Right lung (tissue), 5 donors: ENCODE data around the gene UNC119. TPM values are rescaled to one million over a fixed set of nuclear protein-coding genes. Genes with fewer than 3 reads are reported as not detected.

ENCODE experiments used
- DNase-seq, 2 donors: peaks; one replicate each; pipeline ENCODE4 v3.0.0-alpha.2; 2013
- polyA plus RNA-seq, 5 donors: library from polyadenylated mRNA; unstranded; fragments of 120-200 nt; gene quantifications; one replicate each; pipeline versions ENCODE4 v1.2.1 to v1.2.3, GENCODE V29; 2013; ENCODE audit warnings: inconsistent platforms in 1 of 5, low replicate concordance in 1 of 5; ENCODE audit not compliant: insufficient read length in 5 of 5, insufficient read depth in 1 of 5

The UNC119 gene
- polyA plus RNA-seq, 5 donors = 28.4 to 44.4 (median 36.3) TPM

DNA sequence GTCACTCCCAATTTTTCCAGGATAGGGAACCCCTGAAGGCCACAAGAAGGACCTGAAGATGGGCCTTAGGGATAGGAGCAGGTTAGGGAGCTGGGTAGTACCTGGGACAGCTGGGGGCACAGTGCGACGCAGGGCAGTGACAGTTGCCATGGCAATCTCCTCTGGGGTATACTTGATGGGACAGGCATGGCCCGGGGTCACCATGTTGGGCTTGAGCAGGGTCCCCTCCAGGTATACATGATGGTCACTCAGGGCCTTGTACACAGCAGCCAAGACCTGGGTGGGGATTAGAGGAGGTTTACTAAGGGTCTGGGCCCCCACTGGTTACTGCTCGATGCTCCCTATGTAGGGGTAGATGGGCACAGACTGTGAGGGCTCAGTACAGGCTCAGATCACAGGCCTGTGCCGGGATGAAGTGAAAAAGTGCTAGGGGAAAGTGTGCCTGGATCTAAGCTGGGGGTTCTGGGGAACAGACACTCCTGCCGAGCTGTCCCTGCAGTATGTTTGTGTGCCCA, 21.6 kb upstream of the UNC119 start:
- DNase-seq = no peak

DNA sequence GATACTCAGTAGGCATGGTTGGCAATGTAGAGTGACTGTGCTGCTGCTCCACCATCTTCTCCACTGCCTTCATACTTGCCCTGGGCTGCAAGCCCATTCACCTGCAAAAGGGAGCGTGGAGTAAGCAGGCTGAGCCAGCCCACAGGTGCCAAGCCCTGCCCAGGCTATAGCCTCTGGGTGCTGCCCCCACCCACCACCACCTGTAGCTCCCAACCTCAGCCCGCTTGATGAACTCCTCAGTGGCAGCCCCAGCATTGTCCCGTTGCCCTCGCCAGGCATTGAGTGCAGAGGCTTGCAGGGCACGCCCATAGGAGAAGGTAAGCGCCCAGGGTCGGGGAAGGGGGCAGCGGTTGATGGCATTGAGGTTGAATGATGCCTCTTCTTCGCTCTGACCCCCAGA, 21.1 kb upstream of the UNC119 start:
- DNase-seq = no peak

GRCh38 chr17:28573040-28573380, 20.6 kb upstream of the UNC119 start:
- DNase-seq = no peak

GRCh38 chr17:28572259-28573039, 20.0 kb upstream of the UNC119 start:
- no peak for DNase-seq

- peak; percentile 89 to 92 for DNase-seq
Observed at GRCh38 chr17:28571361-28572122, 19.1 kb upstream of the UNC119 start, which contains the start of gene PIGS. TSS of gene PIGS (minus strand) at chr17:28571524. CDS start at chr17:28571496, 28 bp downstream.

- DNase-seq = no peak
Observed at GRCh38 chr17:28570716-28571360, 18.4 kb upstream of the UNC119 start.

GRCh38 chr17:28569446-28569845, 17.0 kb upstream of the UNC119 start:
- DNase-seq = no peak

DNA sequence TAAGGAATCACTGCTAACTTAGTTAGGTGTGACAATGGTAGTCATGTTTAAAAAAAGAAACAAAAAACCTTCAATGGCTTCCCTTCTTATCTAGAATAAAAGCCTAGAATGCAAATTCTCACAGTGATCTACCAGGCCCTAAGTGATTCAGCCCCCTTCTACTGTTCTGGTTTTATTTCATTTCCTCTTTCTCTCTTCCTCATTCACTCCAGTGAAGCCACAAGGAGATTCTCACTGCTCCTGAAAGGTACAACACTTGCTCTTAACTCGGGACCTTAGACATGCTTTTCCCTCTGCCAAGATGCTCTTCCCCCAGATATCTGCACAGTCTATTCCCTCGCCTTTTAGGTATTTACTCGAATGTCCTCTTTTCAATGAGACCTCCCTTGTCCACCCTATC, 15.2 kb upstream of the UNC119 start:
- DNase-seq = no peak

GRCh38 chr17:28563475-28563874, 11.1 kb upstream of the UNC119 start:
- DNase-seq = no peak

GRCh38 chr17:28555022-28555421, 2.6 kb upstream of the UNC119 start:
- no peak for DNase-seq

DNA sequence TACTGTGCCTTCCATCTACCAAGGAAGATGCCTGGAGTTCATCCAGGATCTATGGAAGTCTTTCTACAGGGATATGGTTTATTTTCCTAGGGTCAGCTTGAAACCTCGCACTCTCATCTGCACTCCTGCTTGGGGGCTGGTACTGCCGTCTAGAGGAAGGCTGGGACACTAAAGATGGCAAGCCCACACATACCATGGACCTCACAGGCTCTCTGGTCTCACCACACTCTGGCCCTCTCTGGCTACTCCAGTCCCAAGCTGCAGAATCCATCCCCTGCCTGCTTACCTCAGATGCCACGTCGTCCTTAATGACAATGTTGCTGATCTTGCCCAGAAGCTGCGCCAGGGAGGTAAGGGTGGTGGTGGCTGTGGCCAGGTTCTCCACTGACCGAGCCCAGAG, 2.1 kb upstream of the UNC119 start:
- DNase-seq = no peak

DNA sequence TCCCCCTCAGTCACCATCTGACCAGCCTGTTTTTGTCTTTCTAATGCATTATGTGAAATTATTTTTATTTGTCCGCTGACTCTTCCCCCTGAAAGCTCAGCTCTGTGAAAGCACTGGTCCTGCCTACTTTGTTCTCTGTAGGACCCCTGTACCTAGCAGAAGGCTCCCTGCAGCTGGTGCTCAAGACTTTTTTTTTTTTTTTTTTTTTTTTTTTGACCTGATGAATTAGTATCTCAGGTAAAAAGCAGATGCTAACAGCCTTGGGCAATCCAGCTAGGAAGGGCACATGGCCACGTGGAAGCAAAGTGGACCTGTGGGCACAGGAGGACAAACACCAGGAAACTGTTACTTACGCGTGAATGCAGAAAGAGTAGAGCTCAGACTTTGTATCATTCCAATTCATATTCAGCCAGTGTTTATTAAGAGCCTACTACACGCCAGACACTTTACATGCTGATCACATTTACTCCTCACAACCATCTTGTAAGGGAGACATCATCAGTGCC, 629 bp upstream of the UNC119 start:
- no peak for DNase-seq

DNA sequence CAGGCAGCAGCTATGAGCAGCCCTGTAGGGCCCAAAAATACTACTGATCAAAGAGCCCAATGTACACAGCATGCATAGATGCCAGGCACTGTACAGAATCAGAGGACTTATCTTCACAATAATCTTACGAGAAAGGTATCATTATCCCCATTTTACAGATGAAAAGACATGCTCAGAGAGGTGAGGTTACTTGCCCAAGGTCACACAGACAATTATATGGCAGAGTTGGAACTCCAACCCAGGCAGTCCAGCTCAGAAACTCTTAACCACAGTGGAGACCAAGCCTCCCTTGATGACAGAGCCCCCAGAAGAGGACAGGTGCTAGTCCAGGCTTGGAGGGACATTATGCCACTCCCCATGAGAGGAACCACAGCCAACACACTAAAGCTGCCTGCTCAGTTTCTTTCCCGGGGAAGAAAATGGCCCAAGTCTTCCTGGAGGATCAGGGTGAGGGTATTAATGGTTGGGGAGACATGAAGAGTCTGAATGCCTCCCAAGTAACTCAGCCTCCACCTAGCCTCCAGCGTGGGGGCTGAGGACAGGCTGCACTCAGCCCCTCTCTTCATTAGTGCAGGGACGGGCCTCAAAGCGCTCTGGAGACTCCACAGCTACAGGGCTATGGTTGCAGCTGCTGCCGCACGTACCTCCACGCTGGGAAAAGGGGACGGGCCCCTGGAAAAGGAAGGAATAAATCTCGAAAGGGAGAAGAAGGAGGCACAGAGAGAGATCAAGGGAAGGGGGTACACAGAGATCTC, 826 bp downstream of the UNC119 start:
- peak in 1 of 2 donors; percentile 23 for DNase-seq

- DNase-seq = no peak
Observed at GRCh38 chr17:28550858-28551257, 1.6 kb downstream of the UNC119 start.

DNA sequence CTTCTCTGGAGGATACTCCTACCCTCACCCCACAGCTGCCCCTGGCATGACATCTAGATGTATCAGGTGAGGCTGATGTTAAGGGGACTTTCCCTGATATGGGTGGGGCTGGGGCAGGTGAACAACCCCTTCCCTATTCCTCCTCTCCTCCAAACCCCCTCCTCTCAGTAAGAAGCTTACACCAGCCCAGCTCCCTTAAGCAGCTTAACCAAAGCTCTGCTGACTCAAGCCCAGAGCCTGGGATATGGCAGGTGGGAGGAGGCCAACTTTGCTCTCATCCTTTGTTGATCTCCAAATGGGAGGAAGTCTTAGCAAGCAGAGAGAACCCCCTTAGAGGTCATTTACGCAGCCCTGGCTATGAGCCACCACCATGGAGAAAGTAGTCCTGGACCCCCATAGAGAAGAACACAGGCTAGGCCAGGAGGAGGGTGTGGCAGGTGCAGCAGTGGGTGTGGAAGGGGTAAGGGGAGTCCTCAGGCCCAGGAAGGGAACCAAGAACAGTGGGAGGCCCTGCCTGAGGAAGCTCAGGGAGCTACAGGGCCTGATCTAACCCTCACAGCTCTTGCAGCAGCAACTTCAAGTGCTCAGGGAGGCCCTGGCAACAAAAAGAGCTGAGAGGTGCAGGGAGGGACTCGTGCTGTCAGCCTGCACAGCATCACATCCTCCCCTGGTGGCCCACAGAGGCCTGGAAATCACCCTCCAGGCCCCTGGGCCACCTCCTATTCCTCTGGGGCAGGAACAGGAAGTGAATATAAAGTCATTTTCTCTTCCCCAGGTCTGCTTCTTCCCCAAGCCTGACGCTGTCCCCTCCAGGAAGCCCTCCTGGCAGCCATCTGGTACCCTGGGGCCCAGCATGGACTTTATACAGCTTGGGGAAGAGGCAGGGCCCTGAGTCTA, 2.9 kb downstream of the UNC119 start:
- DNase-seq = no peak

GRCh38 chr17:28548417-28549130, 3.9 kb downstream of the UNC119 start:
- DNase-seq = no peak

- DNase-seq = peak; percentile 42 to 48
Observed at GRCh38 chr17:28547623-28548416, 4.6 kb downstream of the UNC119 start.

DNA sequence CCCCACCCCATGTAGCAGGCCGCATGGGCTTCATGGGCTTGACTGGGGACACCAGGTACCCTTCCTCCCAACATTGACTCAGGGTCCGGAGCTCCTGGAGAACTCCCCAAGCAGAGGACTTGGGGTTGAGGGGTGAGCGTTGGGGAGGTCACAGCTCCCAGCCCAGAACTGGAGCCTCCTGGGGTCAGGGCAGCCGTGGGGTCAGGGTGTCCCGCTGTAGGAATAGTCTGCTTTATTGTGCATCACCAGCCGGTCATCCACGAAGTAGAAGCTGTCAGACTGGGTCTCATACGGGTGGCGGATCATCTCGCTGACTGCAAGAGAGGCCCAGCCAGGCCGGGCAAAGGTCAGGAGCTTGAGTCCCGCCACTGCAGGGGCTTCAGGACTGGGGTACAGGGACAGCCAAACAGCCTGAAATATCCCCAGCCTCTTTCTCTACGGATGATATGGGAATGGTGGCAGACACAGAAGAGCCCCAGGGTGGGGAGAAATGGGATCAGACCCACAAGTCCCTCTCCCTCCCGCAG, 5.3 kb downstream of the UNC119 start:
- no peak for DNase-seq
